K562 (cell line): ENCODE results near the gene ACAD10. TPM values are rescaled to one million over a fixed set of nuclear protein-coding genes. Genes with fewer than 3 reads are reported as not detected.

Experiments
- HMG20A ChIP-seq: fragments of 450-650 bp; formaldehyde crosslinking; conservative IDR thresholded peaks from 2 replicates; pipeline ENCODE4 v1.4.0; 2020; ENCODE audit warnings: mild to moderate bottlenecking, mixed read lengths
- MGA ChIP-seq: fragments of 450-650 bp; IDR thresholded peaks from 2 replicates; pipeline ENCODE4 v1.6.1; 2016; ENCODE audit warnings: mild to moderate bottlenecking, moderate library complexity
- SRSF3 ChIP-seq: fragments of 200-400 bp; formaldehyde crosslinking; IDR thresholded peaks from 2 replicates; pipeline ENCODE4 v1.6.1; 2016; ENCODE audit warnings: mild to moderate bottlenecking, low read length, moderate library complexity; ENCODE audit not compliant: insufficient read depth
- USF2 ChIP-seq: sonication (generic); formaldehyde crosslinking; IDR thresholded peaks from 2 replicates; pipeline ENCODE4 v1.5.0; 2020; ENCODE audit warnings: missing genetic modification reagents
- polyA plus RNA-seq, 8 experiments: library from polyadenylated mRNA; depleted of rRNA in 4 of 8; stranded (reverse) in 5 of 8; unstranded in 3 of 8; fragments of >200 nt; fragmentation: Nextera tagmentation in 2 of 8; fragmentation: Illumina TruSeq in 1 of 8; extraction: Ambion mirVana in 2 of 8; extraction: Trizol in 1 of 8; gene quantifications; 2 replicates each; pipeline versions ENCODE4 v1.2.1 to v1.2.3, GENCODE V29; 2011 to 2014; ENCODE audit warnings: inconsistent platforms in 1 of 8, missing spikeins in 1 of 8
- total RNA-seq, 7 experiments: library from RNA; depleted of rRNA in 6 of 7; stranded (reverse); fragments of >200 nt in 6 of 7; fragmentation: Illumina TruSeq in 2 of 7; extraction: Trizol in 2 of 7; gene quantifications; 2 replicates each; pipeline versions ENCODE4 v1.2.1 to v1.2.3, GENCODE V29; 2011 to 2021; ENCODE audit warnings: low replicate concordance in 1 of 7

ACAD10 gene
- total and polyA plus RNA-seq, 9 of the 15 experiments (the other 6 are each of a cell fraction or from before 2014, with no cell fraction given) = 2.3 to 19.2 (median 12.0) TPM

- TF ChIP-seq MGA (no peak), HMG20A (CRISPR knock-in tag) (no peak), USF2 (no peak), SRSF3 (no peak)
- TF ChIP-seq, all 486 proteins: peak for 0
Measured at GRCh38 chr12:111761706-111762105, 75.9 kb downstream of the ACAD10 start (continued).
